Measurements from ENCODE around the gene HOXA4.

The HOXA4 gene

GRCh38 chr7:27109466-27110185, 20.9 kb downstream of the HOXA4 start:
- H3K27ac ChIP-seq, result no peak overlapping the region
- TF ChIP-seq ZFX (IDR thresholded peaks at IDR 0.05), result no peak
- no peak for TF ChIP-seq CTCF (conservative IDR thresholded peaks at IDR 0.05)

- H3K27ac ChIP-seq, result no peak overlapping the region
- TF ChIP-seq ZFX (IDR thresholded peaks at IDR 0.05), result no peak
- no peak for TF ChIP-seq CTCF (conservative IDR thresholded peaks at IDR 0.05)
Measured at GRCh38 chr7:27108390-27109127, 22.0 kb downstream of the HOXA4 start.

GRCh38 chr7:27107391-27108381, 22.9 kb downstream of the HOXA4 start:
- H3K27ac ChIP-seq, result no peak overlapping the region
- no peak for TF ChIP-seq CTCF (conservative IDR thresholded peaks at IDR 0.05)
- no peak for TF ChIP-seq ZFX (IDR thresholded peaks at IDR 0.05)

GRCh38 chr7:27106901-27107240, 23.7 kb downstream of the HOXA4 start:
- TF ChIP-seq CTCF (conservative IDR thresholded peaks at IDR 0.05) (no peak), ZFX (IDR thresholded peaks at IDR 0.05) (no peak)
- no peak overlapping the region for H3K27ac ChIP-seq

- no peak for TF ChIP-seq ZFX (IDR thresholded peaks at IDR 0.05)
- TF ChIP-seq CTCF (conservative IDR thresholded peaks at IDR 0.05), result no peak
- H3K27ac ChIP-seq, result no peak overlapping the region
Measured at GRCh38 chr7:27106181-27106900, 24.2 kb downstream of the HOXA4 start.

- TF ChIP-seq CTCF (conservative IDR thresholded peaks at IDR 0.05) (no peak), ZFX (IDR thresholded peaks at IDR 0.05) (no peak)
- H3K27ac ChIP-seq, result no peak overlapping the region
Measured at GRCh38 chr7:27105301-27106031, 25.1 kb downstream of the HOXA4 start.
